ENCODE results near the gene GPER1. TPM values are rescaled to one million over a fixed set of nuclear protein-coding genes. Genes with fewer than 3 reads are reported as not detected.
A peak's percentile ranks its signal among the peaks of the same experiment; 100 is the strongest.

Gene GPER1
- polyA plus RNA-seq, 6 donors from 2014 or later: 0.40 to 0.88 (median 0.65) TPM; not detected in 3

GRCh38 chr7:1049006-1049741, 38.7 kb upstream of the GPER1 start:
- Mint-ChIP-seq H3K36me3 (no peaks in the 10 kb centered on the region), H3K27ac (peak overlapping the region in 1 of 6 donors; percentile 24), H3K4me3 (no peak overlapping the region), H3K27me3 (peaks cover 12 to 36% (median 19%) of the 10 kb centered on the region in 3 donors), H3K9me3 (no peaks in the 10 kb centered on the region), H3K4me1 (peaks cover 12 to 26% (median 22%) of the 10 kb centered on the region in 3 donors)
- ATAC-seq (ENCODE audit: low read depth in 2 of 2) (no peak), DNase-seq (no peak)

GRCh38 chr7:1049801-1050200, 38.1 kb upstream of the GPER1 start:
- no peak for DNase-seq
- peaks cover 13 to 27% (median 26%) of the 10 kb centered on the region in 3 donors for H3K4me1 Mint-ChIP-seq
- peaks cover 18 to 42% (median 19%) of the 10 kb centered on the region in 3 donors for H3K27me3 Mint-ChIP-seq
- no peak overlapping the region for H3K4me3 Mint-ChIP-seq
- no peaks in the 10 kb centered on the region for H3K36me3 Mint-ChIP-seq
- peak overlapping the region in 1 of 6 donors; percentile 56 for H3K27ac Mint-ChIP-seq
- no peak for ATAC-seq (ENCODE audit: low read depth in 2 of 2)
- no peaks in the 10 kb centered on the region for H3K9me3 Mint-ChIP-seq

DNA sequence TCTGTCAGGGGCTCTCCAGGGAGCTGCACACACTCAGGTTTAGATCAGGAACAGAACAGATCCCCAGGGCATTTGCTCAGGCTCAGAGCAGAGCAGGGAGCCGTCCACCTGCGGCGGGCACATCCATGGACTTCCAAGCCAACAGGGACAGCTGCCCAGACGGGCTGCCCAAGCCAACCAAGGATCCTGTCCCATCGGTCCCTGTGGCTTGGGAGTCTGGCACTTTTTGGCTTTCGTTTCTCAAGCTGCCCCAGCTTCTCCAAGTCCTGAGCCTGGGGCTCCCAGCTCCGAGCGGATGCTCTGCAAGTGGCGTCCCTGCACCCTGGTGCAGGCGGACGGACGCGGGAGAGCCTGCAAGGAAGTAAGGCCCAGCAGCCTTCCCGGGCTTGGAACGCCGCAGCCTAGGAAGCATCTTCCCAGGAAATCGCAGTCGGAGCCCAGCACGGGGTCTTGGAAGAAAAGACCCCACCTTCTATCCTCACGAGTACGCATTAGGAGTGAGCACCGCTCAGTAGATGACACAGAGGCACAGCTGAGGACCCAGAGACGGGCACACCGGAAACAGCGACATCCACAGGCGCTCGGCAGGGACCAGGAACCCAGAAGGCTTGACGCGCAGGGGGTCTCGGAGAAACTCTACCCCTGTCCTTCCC, 37.5 kb upstream of the GPER1 start:
- peaks cover 24 to 48% (median 25%) of the 10 kb centered on the region in 3 donors for H3K27me3 Mint-ChIP-seq
- DNase-seq (no peak), ATAC-seq (ENCODE audit: low read depth in 2 of 2) (no peak)
- H3K27ac Mint-ChIP-seq: no peak overlapping the region
- no peaks in the 10 kb centered on the region for H3K9me3 Mint-ChIP-seq
- peaks cover 13 to 27% (median 26%) of the 10 kb centered on the region in 3 donors for H3K4me1 Mint-ChIP-seq
- no peak overlapping the region for H3K4me3 Mint-ChIP-seq
- H3K36me3 Mint-ChIP-seq: no peaks in the 10 kb centered on the region

GRCh38 chr7:1050956-1051690, 36.8 kb upstream of the GPER1 start:
- peaks cover 30 to 55% (median 31%) of the 10 kb centered on the region in 3 donors for H3K27me3 Mint-ChIP-seq
- ATAC-seq (ENCODE audit: low read depth in 2 of 2) (no peak), DNase-seq (no peak)
- H3K27ac Mint-ChIP-seq: no peak overlapping the region
- no peak overlapping the region for H3K4me3 Mint-ChIP-seq
- no peaks in the 10 kb centered on the region for H3K9me3 Mint-ChIP-seq
- no peaks in the 10 kb centered on the region for H3K36me3 Mint-ChIP-seq
- H3K4me1 Mint-ChIP-seq: peaks cover 14 to 33% (median 28%) of the 10 kb centered on the region in 3 donors

DNA sequence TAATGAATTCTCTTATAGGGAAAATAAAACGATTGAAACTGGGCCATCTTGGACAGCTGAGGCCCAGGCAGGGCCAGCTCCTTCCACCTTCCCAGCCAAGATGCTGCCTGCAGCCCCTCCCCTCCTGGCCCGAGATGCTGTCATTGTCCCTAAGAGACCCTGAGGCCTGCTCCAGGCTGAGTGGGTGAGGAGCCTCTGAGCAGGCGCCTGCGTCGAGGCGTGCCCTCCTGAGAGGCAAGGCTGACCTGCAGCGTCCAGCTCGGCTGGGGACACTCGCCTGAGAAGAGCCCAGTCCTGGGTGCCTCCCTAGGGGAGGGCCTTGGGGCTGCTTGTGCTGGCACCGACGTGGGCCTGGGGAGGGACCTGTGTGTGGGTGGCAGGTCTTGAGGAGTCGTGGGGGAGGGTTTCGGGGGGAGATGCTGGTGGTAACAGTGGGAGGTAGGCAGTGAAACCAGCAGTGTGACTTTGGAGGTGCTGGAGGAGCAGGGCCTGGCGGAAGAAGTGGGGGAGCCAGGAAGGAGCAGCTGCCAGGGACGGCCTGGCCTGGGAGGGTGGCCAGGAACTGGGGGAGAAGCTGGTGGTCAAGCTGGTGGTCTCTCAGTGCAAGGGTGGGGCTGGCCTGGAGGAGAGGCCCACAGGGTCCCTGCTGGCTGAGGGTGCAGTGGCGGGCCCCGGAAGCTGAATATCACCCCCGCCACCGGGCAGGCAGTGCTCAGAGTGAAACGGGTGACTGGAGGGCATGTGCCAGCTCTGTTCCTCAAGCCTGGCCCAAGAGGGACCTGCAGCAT, 35.7 kb upstream of the GPER1 start:
- Mint-ChIP-seq H3K9me3 (no peaks in the 10 kb centered on the region), H3K36me3 (no peaks in the 10 kb centered on the region), H3K27me3 (peaks cover 29 to 62% (median 31%) of the 10 kb centered on the region in 3 donors), H3K27ac (no peak overlapping the region), H3K4me3 (peak overlapping the region in 1 of 8 donors; percentile 4), H3K4me1 (peaks cover 17 to 38% (median 29%) of the 10 kb centered on the region in 3 donors)
- DNase-seq: no peak
- no peak for ATAC-seq (ENCODE audit: low read depth in 2 of 2)

DNA sequence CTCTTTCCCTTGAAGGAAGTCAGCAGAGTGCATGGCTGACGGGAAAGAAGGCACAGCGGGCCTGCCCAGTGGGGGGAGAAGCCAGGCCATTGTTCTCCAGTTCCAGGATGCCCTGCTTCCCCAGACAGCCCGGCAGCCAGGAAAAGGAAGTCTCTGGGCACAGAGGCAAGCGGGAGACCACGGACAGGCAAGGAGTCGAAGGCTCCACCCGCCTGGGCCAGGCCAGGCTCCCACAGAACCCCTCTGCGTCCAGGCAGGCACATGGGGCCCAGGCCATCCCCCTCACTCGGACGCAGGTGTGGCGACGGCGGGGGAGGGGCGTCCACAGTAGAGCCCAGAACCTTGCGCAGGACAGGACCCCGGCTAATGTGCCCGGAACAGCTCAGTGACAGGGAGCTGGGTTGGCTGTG, 34.9 kb upstream of the GPER1 start:
- Mint-ChIP-seq H3K9me3 (no peaks in the 10 kb centered on the region), H3K4me1 (peaks cover 17 to 38% (median 29%) of the 10 kb centered on the region in 3 donors), H3K36me3 (no peaks in the 10 kb centered on the region), H3K27ac (no peak overlapping the region), H3K27me3 (peaks cover 27 to 70% (median 31%) of the 10 kb centered on the region in 3 donors), H3K4me3 (no peak overlapping the region)
- no peak for DNase-seq
- ATAC-seq (ENCODE audit: low read depth in 2 of 2): no peak

DNA sequence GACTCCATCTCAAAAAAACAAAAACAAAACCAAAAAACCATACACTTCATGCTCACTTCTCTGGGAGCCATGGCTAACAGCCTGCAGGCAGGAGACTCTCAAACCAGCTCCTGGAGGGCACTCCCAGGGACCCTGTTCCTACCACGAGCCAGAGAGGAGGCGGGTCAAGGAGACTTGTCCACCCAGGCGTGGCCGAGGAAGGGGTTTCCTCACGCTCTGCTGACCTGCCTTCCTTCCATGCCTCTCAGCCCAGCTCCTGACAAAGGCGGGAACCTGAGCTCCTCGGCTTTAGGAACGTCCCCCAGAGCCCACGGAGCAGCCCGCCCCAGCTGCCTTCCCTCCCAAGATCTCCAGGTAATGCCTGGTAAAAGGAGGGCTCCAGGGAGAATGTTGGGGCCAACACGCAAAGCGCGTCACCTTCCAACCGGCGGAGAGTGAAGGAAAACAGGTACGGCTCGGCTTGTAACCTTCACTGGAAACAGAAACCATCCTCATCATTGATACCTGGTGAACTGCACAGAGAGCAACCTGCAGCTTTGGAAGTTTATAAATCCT, 34.0 kb upstream of the GPER1 start:
- Mint-ChIP-seq H3K4me3 (peak overlapping the region in 3 of 8 donors; percentile 32 to 68 (median 56)), H3K36me3 (no peaks in the 10 kb centered on the region), H3K27ac (no peak overlapping the region), H3K27me3 (peaks cover 23 to 72% (median 31%) of the 10 kb centered on the region in 3 donors), H3K4me1 (peaks cover 16 to 39% (median 29%) of the 10 kb centered on the region in 3 donors), H3K9me3 (no peaks in the 10 kb centered on the region)
- DNase-seq (no peak), ATAC-seq (ENCODE audit: low read depth in 2 of 2) (no peak)

DNA sequence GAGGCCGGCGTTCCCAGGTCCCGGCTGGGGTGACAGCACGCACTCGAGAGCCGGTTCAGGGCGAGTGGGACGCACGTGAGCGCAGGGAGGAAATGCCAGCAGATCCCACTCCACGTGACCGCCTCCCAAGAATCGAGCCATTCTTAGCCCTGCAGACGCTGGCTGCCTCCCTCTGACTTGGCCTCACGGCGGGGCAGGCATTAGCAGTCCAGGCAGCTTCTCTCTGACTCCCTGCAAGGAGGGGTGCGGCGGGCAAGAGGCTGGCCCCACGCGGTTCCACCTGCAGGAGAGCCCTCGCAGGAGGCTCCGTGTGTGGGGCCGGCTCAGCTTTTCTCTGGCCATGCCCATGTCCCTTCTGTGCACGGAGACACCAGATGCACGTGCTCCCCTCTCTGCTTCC, 33.5 kb upstream of the GPER1 start:
- Mint-ChIP-seq H3K9me3 (no peaks in the 10 kb centered on the region), H3K4me1 (peaks cover 13 to 39% (median 24%) of the 10 kb centered on the region in 3 donors), H3K4me3 (peak overlapping the region in 4 of 8 donors; percentile 32 to 84 (median 70)), H3K27me3 (peaks cover 24 to 72% (median 31%) of the 10 kb centered on the region in 3 donors), H3K27ac (peak overlapping the region in 1 of 6 donors; percentile 88), H3K36me3 (no peaks in the 10 kb centered on the region)
- no peak for ATAC-seq (ENCODE audit: low read depth in 2 of 2)
- no peak for DNase-seq

- Mint-ChIP-seq H3K4me1 (peaks cover 13 to 41% (median 27%) of the 10 kb centered on the region in 3 donors), H3K9me3 (peaks cover 0 to under 1% (median 0%) of the 10 kb centered on the region in 7 donors), H3K4me3 (peak overlapping the region in 7 of 8 donors; percentile 42 to 84 (median 71)), H3K27me3 (peaks cover 24 to 71% (median 31%) of the 10 kb centered on the region in 3 donors), H3K27ac (peak overlapping the region in 5 of 6 donors; percentile 59 to 88 (median 70)), H3K36me3 (no peaks in the 10 kb centered on the region)
- DNase-seq (peak; percentile 50), ATAC-seq (ENCODE audit: low read depth in 2 of 2) (peak; percentile 60 to 71)
Measured at GRCh38 chr7:1054861-1055450, 33.0 kb upstream of the GPER1 start.

DNA sequence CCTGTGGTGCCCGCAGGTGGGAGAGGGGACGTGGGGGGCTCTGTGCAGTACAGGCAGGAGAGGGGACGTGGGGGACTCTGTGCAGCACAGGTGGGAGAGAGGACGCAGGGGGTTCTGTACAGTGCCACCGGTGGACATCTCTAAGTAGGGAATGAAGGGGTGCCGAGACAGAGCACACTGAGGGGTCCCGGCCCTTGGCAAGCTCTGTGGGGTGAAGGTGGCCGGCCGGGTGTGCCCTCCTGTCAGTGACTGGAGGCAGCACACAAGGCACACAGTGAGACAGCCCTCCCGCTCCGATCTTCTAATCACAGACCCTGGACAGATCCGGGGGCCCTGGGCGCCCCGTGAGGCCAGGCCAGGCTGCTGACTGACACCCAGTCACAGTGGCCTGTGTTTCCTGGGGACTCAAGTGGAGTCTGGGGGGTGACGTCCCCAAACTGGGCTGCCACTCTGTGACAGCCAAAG, 32.4 kb upstream of the GPER1 start:
- peaks cover 13 to 44% (median 33%) of the 10 kb centered on the region in 3 donors for H3K4me1 Mint-ChIP-seq
- H3K27ac Mint-ChIP-seq: peak overlapping the region in 5 of 6 donors; percentile 59 to 88 (median 70)
- ATAC-seq (ENCODE audit: low read depth in 2 of 2): peak; percentile 2 to 11
- H3K9me3 Mint-ChIP-seq: peaks cover 0 to 1% (median 0%) of the 10 kb centered on the region in 7 donors
- H3K27me3 Mint-ChIP-seq: peaks cover 24 to 73% (median 31%) of the 10 kb centered on the region in 3 donors
- no peak for DNase-seq
- H3K36me3 Mint-ChIP-seq: no peaks in the 10 kb centered on the region
- H3K4me3 Mint-ChIP-seq: peak overlapping the region in 6 of 8 donors; percentile 56 to 84 (median 72)

DNA sequence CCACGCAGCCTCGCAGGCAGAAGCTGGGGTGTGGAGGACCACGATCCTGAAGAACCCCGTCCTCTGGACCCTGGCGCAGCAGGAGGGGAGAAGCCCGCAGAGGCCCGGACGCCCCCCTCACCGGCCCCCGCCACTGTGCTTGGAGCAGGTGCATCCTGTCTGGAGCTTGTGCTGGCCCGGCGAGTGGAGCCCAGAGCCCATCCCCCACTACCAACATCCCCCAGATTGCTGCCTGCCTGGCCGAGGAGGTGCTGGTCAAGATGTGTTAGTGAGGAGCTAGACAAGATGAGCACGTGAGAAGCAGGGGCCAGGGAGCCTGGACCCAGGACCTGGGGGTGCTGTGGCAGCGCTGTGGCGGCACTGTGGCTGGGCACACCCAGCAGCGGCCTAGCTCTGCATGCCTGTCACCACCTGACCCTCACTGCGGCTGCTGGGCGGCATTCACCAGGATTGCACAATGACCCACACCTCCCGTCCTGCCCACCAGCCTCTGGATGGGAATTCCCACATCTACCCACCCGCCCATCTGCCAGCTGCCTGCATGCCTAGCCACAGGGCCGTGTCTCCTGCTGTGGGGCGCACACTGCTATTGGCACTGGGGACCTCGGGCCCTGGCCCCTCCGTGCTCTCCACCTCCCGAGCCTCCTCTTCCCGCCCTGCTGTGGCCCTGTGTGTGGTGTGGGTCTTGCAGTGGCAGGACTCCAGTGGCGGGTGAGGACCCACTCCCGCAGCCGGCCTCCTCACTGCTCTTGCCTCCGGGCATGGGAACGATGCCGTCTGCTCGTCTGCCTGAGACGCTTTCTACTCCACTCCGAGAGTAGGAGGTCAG, 31.7 kb upstream of the GPER1 start:
- no peak for DNase-seq
- Mint-ChIP-seq H3K9me3 (peaks cover 0 to 1% (median 0%) of the 10 kb centered on the region in 7 donors), H3K36me3 (no peaks in the 10 kb centered on the region), H3K4me3 (peak overlapping the region in 5 of 8 donors; percentile 69 to 84 (median 73)), H3K27ac (peak overlapping the region in 3 of 6 donors; percentile 70 to 88 (median 85)), H3K4me1 (peaks cover 13 to 46% (median 39%) of the 10 kb centered on the region in 3 donors), H3K27me3 (peaks cover 24 to 79% (median 30%) of the 10 kb centered on the region in 3 donors)
- ATAC-seq (ENCODE audit: low read depth in 2 of 2): peak; percentile 30 to 32

Data from naive B cell (primary cell).